GM23248 (cell line): Measurements from ENCODE around the gene RAB6B. TPM values are rescaled to one million over a fixed set of nuclear protein-coding genes. Genes with fewer than 3 reads are reported as not detected.

Experiments
- DNase-seq: peaks from one replicate; pipeline ENCODE4 v3.0.0-alpha.2; 2015
- H2AFZ ChIP-seq: fragments of 200-600 bp; sonication (generic); 2 replicates; pipeline ENCODE4 v1.6.1; 2016; ENCODE audit warnings: antibody characterized with exemption
- H3F3A ChIP-seq: fragments of 200-600 bp; sonication (generic); 2 replicates; pipeline ENCODE4 v1.6.1; 2016; ENCODE audit warnings: mild to moderate bottlenecking, antibody characterized with exemption, mixed run types; ENCODE audit not compliant: insufficient read depth
- H3K27ac ChIP-seq: fragments of 200-600 bp; sonication (generic); 2 replicates; pipeline ENCODE4 v1.5.1; 2016; ENCODE audit warnings: mild to moderate bottlenecking
- H3K27me3 ChIP-seq: fragments of 200-600 bp; sonication (generic); replicated peaks from 2 replicates; pipeline ENCODE4 v1.6.1; 2016; ENCODE audit warnings: mild to moderate bottlenecking; ENCODE audit not compliant: insufficient read depth
- H3K36me3 ChIP-seq: fragments of 200-600 bp; sonication (generic); 2 replicates; pipeline ENCODE4 v1.6.1; 2016; ENCODE audit warnings: low read depth, mild to moderate bottlenecking
- H3K4me1 ChIP-seq: fragments of 200-600 bp; sonication (generic); 2 replicates; pipeline ENCODE4 v1.6.1; 2016; ENCODE audit warnings: mild to moderate bottlenecking; ENCODE audit not compliant: insufficient read depth
- H3K4me2 ChIP-seq: fragments of 200-600 bp; sonication (generic); one replicate; pipeline ENCODE4 v1.6.1; 2016; ENCODE audit warnings: mild to moderate bottlenecking; ENCODE audit not compliant: unreplicated experiment
- H3K4me3 ChIP-seq: fragments of 200-600 bp; sonication (generic); 2 replicates; pipeline ENCODE4 v1.5.1; 2016; ENCODE audit warnings: mild to moderate bottlenecking
- H3K79me2 ChIP-seq: fragments of 200-600 bp; sonication (generic); 2 replicates; pipeline ENCODE4 v1.6.1; 2016; ENCODE audit warnings: mild to moderate bottlenecking; ENCODE audit not compliant: insufficient read depth
- H3K9ac ChIP-seq: fragments of 200-600 bp; sonication (generic); 2 replicates; pipeline ENCODE4 v1.6.1; 2016; ENCODE audit warnings: mild to moderate bottlenecking
- H3K9me2 ChIP-seq: fragments of 200-600 bp; sonication (generic); 2 replicates; pipeline ENCODE4 v1.6.1; 2016; ENCODE audit warnings: mixed run types, mild to moderate bottlenecking, moderate library complexity; ENCODE audit not compliant: insufficient read depth
- H3K9me3 ChIP-seq: fragments of 200-600 bp; sonication (generic); one replicate; pipeline ENCODE4 v1.6.1; 2017; ENCODE audit warnings: low read depth
- H4K20me1 ChIP-seq: fragments of 200-600 bp; sonication (generic); 2 replicates; pipeline ENCODE4 v1.6.0; 2016; ENCODE audit not compliant: insufficient read depth
- EZH2 ChIP-seq: fragments of 200-600 bp; sonication (generic); IDR thresholded peaks from 2 replicates; pipeline ENCODE4 v1.6.1; 2018; ENCODE audit warnings: antibody characterized with exemption, mild to moderate bottlenecking; ENCODE audit not compliant: insufficient read depth, poor library complexity, severe bottlenecking
- EZH2phosphoT487 ChIP-seq: fragments of 200-600 bp; sonication (generic); IDR thresholded peaks from 2 replicates; pipeline ENCODE4 v1.6.1; 2018; ENCODE audit warnings: antibody characterized with exemption, moderate library complexity, mild to moderate bottlenecking, low read depth; ENCODE audit not compliant: insufficient read depth
- WGBS, 2 experiments: methylation state at CpG; one replicate each; pipeline ENCODE4 v1.1.6; 2015 to 2017; ENCODE audit warnings: low lambda C conversion rate in 2 of 2, low coverage in 1 of 2; ENCODE audit errors: missing lambda C conversion rate in 2 of 2; 5-methylcytosine and 5-hydroxymethylcytosine counted together
- in situ Hi-C: fragments of 300-500 bp; cut with MboI; formaldehyde crosslinking; loops from 2 replicates; pipeline ENCODE4 v1.15.0; 2020
- polyA plus RNA-seq: library from polyadenylated mRNA; unstranded; fragments of >200 nt; fragmentation: Nextera tagmentation; extraction: Ambion mirVana; gene quantifications from 2 replicates; pipeline ENCODE4 v1.2.1, GENCODE V29; 2016
- total RNA-seq: library from RNA; depleted of rRNA; stranded (reverse); fragments of >200 nt; shearing (Covaris generic); gene quantifications from 2 replicates; pipeline ENCODE4 v1.2.3, GENCODE V29; 2014

RAB6B gene
- total and polyA plus RNA-seq, 2 experiments from 2014 or later, result 0.59 to 0.76 TPM

DNA sequence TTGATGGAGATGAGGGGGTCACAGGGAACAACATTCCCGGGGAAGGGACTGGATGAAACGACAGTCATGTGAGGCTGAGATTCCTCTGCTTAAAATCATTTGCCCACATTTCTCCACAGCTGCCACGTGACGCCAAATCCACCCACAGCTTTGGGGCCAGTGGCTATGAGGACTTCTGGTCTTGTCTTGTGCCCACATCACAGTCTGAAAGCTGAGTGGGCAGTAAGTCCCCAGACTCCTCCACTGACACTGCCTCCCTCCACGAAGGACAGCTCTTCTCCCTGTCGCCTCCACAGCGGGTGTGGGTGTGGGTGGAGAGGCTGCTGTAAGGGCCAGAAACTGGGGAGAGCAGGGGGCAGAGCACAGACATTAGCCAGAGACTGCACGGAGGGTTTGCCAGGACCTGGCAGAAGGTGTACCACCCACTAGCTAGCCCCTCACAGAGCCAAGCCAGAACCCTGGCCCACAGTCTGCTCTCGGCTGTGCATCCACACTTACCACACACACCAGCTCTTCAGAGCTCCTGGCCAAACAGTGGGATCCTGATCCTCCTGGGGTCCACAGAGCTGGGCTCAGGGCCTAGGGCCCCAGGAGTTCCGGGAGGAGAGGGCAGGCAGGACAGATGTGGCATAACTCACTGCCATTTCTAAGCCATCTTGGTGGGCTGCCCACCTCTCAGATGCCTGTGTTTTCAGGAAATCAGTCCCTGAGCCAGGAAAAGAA, 24.2 kb downstream of the RAB6B start:
- Histone ChIP-seq H3K4me1 (no peaks in the 10 kb centered on the region), H3K36me3 (no peaks in the 10 kb centered on the region), H4K20me1 (no peaks in the 10 kb centered on the region), H3K4me3 (no peak overlapping the region), H3K4me2 (no peak overlapping the region), H3K79me2 (no peaks in the 10 kb centered on the region), H3K27ac (no peak overlapping the region), H3K9me2 (no peaks in the 10 kb centered on the region), H3K27me3 (no peaks in the 10 kb centered on the region), H3F3A (no peaks in the 10 kb centered on the region), H3K9me3 (no peaks in the 10 kb centered on the region), H2AFZ (no peak overlapping the region), H3K9ac (no peak overlapping the region)
- DNase-seq, result no peak
- WGBS, 2 experiments, result 63 to 65% methylated on average over 10 of the region's 10 CpGs
- in situ Hi-C loops, result no loop called here
- TF ChIP-seq EZH2phosphoT487, result no peak
- TF ChIP-seq EZH2, result no peak

DNA sequence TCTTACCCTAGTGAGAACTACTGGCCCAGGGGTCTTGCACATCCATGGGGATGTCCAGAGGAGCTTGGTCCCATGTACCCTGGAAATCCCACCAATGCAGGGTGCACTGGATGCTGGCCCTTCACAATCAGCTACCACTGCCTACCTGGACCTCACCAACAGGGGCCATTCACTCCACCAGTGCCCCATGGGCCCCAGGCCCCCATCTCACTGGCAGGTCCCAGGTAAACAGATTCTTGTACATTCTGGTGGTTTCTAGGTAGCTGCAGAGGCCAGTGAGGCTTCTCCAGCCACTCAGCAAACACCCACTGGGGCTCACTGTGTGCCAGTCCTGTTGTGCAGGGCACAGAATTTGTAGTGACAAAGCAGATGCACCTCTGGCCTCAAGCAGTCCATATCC, 24.9 kb downstream of the RAB6B start:
- no peaks in the 10 kb centered on the region for H3K27me3 ChIP-seq
- TF ChIP-seq EZH2phosphoT487 (no peak), EZH2 (no peak)
- in situ Hi-C loops, result no loop called here

DNA sequence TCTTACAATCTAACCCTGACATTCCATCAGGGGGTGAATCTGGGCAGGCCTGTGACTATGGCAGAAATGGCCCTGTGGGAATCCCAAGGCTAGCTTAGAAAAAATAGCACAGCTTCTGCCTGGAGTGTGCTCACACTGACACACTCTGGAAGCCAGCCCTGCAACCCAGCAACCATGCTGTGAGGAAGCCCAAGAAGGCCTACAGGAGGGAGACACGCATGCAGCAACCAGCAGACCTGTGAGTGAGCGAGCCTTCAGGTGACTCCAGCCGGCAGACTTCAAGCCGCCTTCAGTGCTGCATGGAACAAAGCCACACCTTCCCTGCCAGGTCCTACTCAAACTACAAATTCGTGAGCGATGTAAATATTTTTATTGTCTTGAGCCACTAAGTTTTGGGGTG, 26.1 kb downstream of the RAB6B start:
- 84 to 91% methylated on average over 6 of the region's 6 CpGs for WGBS, 2 experiments
- Histone ChIP-seq H3K9me2 (no peaks in the 10 kb centered on the region), H4K20me1 (no peaks in the 10 kb centered on the region), H3F3A (no peaks in the 10 kb centered on the region), H3K4me1 (no peaks in the 10 kb centered on the region), H3K79me2 (no peaks in the 10 kb centered on the region), H3K4me3 (no peak overlapping the region), H2AFZ (no peak overlapping the region), H3K4me2 (no peak overlapping the region), H3K36me3 (no peaks in the 10 kb centered on the region), H3K9me3 (no peaks in the 10 kb centered on the region), H3K27ac (no peak overlapping the region), H3K9ac (no peak overlapping the region), H3K27me3 (no peaks in the 10 kb centered on the region)
- no peak for DNase-seq
- no peak for TF ChIP-seq EZH2
- no peak for TF ChIP-seq EZH2phosphoT487
- in situ Hi-C loops, result no loop called here

More for the DNA sequence above, 24.9 kb downstream of the RAB6B start:
- no peaks in the 10 kb centered on the region for H3K79me2 ChIP-seq
- H3F3A ChIP-seq, result no peaks in the 10 kb centered on the region
- H3K27ac ChIP-seq, result no peak overlapping the region
- H3K9me3 ChIP-seq, result no peaks in the 10 kb centered on the region
- no peak overlapping the region for H3K4me2 ChIP-seq
- H3K9ac ChIP-seq, result no peak overlapping the region
- H3K4me1 ChIP-seq, result no peaks in the 10 kb centered on the region
- no peak overlapping the region for H3K4me3 ChIP-seq
- no peak for DNase-seq
- no peaks in the 10 kb centered on the region for H3K36me3 ChIP-seq
- no peak overlapping the region for H2AFZ ChIP-seq
- H4K20me1 ChIP-seq, result no peaks in the 10 kb centered on the region
- no peaks in the 10 kb centered on the region for H3K9me2 ChIP-seq

DNA sequence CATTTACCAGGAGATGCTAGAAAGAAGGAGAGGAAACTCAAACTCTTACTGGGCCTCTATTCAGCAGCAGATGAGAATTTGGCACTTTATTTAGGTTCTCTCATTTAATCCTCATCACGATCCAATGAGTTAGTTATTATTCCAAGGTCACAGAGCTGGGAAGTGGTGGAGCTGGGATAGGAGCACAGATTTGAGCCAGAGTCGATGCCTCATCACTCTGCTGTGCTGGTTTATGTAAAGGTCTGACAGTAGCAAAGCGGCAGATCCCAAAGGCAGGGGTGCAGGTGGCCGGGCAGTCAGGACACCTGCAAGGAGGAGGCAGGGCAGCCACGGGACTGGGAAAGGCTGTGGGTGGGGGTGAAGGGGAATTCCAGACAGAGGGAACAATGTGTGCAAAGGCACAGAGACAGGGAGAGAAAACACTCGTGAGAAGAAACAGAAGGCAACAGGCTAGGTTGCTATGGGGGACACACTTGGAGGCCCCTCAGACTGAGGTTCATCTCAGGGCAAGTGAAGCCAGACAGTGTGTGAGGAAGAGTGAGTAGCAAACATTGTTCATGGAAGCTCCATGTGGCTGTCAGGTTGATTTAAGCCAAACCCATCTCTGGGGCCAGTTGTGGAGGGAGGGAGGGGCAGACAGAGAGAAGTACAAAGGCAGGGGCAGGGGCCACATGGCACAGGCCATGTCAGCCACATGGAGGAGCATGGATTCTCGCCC, 26.8 kb downstream of the RAB6B start:
- TF ChIP-seq EZH2phosphoT487 (no peak), EZH2 (no peak)

More for the DNA sequence above, 26.8 kb downstream of the RAB6B start:
- Histone ChIP-seq H3K9me3 (no peaks in the 10 kb centered on the region), H3K27ac (no peak overlapping the region), H3K27me3 (no peaks in the 10 kb centered on the region), H3K9ac (no peak overlapping the region), H3K36me3 (no peaks in the 10 kb centered on the region), H3K9me2 (no peaks in the 10 kb centered on the region), H3K4me2 (no peak overlapping the region), H3F3A (no peaks in the 10 kb centered on the region), H2AFZ (no peak overlapping the region), H4K20me1 (no peaks in the 10 kb centered on the region), H3K4me1 (no peaks in the 10 kb centered on the region), H3K4me3 (no peak overlapping the region), H3K79me2 (no peaks in the 10 kb centered on the region)
- in situ Hi-C loops, result no loop called here
- DNase-seq, result no peak
- 32 to 34% methylated on average over 7 of the region's 7 CpGs for WGBS, 2 experiments
